Measurements from ENCODE around the gene NPL.

NPL gene

GRCh38 chr1:182807907-182808306, 18.3 kb downstream of the NPL start:
- H3K4me1 ChIP-seq (ENCODE audit: low read length) = no peaks in the 10 kb centered on the region
- H3K36me3 ChIP-seq (replicated peaks; ENCODE audit: low read depth, low read length) = peaks cover 2% of the 10 kb centered on the region

GRCh38 chr1:182809414-182809957, 19.9 kb downstream of the NPL start:
- H3K4me2 ChIP-seq (ENCODE audit: low read length) = no peak overlapping the region
- H3K36me3 ChIP-seq (replicated peaks; ENCODE audit: low read depth, low read length) = peaks cover 2% of the 10 kb centered on the region
- no peak overlapping the region for H3K9ac ChIP-seq (ENCODE audit: low read length)
- no peak overlapping the region for H3K27ac ChIP-seq (ENCODE audit: low read length)
- H4K20me1 ChIP-seq (ENCODE audit: insufficient read depth, low read length) = no peaks in the 10 kb centered on the region
- no peak overlapping the region for H3K4me3 ChIP-seq (ENCODE audit: low read length)
- H3K9me3 ChIP-seq (ENCODE audit: insufficient read depth, low read length) = no peaks in the 10 kb centered on the region
- H3K4me1 ChIP-seq (ENCODE audit: low read length) = no peaks in the 10 kb centered on the region
- H3K27me3 ChIP-seq (ENCODE audit: low read depth, low read length) = no peaks in the 10 kb centered on the region
- no peaks in the 10 kb centered on the region for H3K79me2 ChIP-seq (ENCODE audit: low read length)
- TF ChIP-seq CTCF (IDR thresholded peaks at IDR 0.05; ENCODE audit: low read depth, low read length) (no peak), EZH2phosphoT487 (IDR thresholded peaks at IDR 0.05; ENCODE audit: low read depth) (no peak)
- H2AFZ ChIP-seq (ENCODE audit: low read depth, low read length) = no peak overlapping the region

More at GRCh38 chr1:182807907-182808306, 18.3 kb downstream of the NPL start:
- Histone ChIP-seq H3K79me2 (ENCODE audit: low read length) (no peaks in the 10 kb centered on the region), H3K27ac (ENCODE audit: low read length) (no peak overlapping the region), H3K4me3 (ENCODE audit: low read length) (no peak overlapping the region), H3K9ac (ENCODE audit: low read length) (no peak overlapping the region), H3K9me3 (ENCODE audit: insufficient read depth, low read length) (no peaks in the 10 kb centered on the region), H3K4me2 (ENCODE audit: low read length) (no peak overlapping the region), H3K27me3 (ENCODE audit: low read depth, low read length) (no peaks in the 10 kb centered on the region), H2AFZ (ENCODE audit: low read depth, low read length) (no peak overlapping the region), H4K20me1 (ENCODE audit: insufficient read depth, low read length) (no peaks in the 10 kb centered on the region)
- TF ChIP-seq CTCF (IDR thresholded peaks at IDR 0.05; ENCODE audit: low read depth, low read length) (no peak), EZH2phosphoT487 (IDR thresholded peaks at IDR 0.05; ENCODE audit: low read depth) (no peak)

GRCh38 chr1:182811975-182812722, 22.6 kb downstream of the NPL start:
- H4K20me1 ChIP-seq (ENCODE audit: insufficient read depth, low read length) = no peaks in the 10 kb centered on the region
- H3K4me3 ChIP-seq (ENCODE audit: low read length) = no peak overlapping the region
- no peak overlapping the region for H3K4me2 ChIP-seq (ENCODE audit: low read length)
- TF ChIP-seq EZH2phosphoT487 (IDR thresholded peaks at IDR 0.05; ENCODE audit: low read depth) (no peak), CTCF (IDR thresholded peaks at IDR 0.05; ENCODE audit: low read depth, low read length) (peak; percentile 23; the same call in 1 of the 2 replicates)
- H3K9ac ChIP-seq (ENCODE audit: low read length) = no peak overlapping the region
- no peaks in the 10 kb centered on the region for H3K4me1 ChIP-seq (ENCODE audit: low read length)
- no peaks in the 10 kb centered on the region for H3K9me3 ChIP-seq (ENCODE audit: insufficient read depth, low read length)
- no peak overlapping the region for H2AFZ ChIP-seq (ENCODE audit: low read depth, low read length)
- H3K27ac ChIP-seq (ENCODE audit: low read length) = no peak overlapping the region
- H3K79me2 ChIP-seq (ENCODE audit: low read length) = no peaks in the 10 kb centered on the region
- no peaks in the 10 kb centered on the region for H3K27me3 ChIP-seq (ENCODE audit: low read depth, low read length)
- H3K36me3 ChIP-seq (replicated peaks; ENCODE audit: low read depth, low read length) = no peaks in the 10 kb centered on the region

- Histone ChIP-seq H3K27me3 (ENCODE audit: low read depth, low read length) (no peaks in the 10 kb centered on the region), H4K20me1 (ENCODE audit: insufficient read depth, low read length) (no peaks in the 10 kb centered on the region), H3K27ac (ENCODE audit: low read length) (no peak overlapping the region), H3K36me3 (replicated peaks; ENCODE audit: low read depth, low read length) (peaks cover 4% of the 10 kb centered on the region), H3K9me3 (ENCODE audit: insufficient read depth, low read length) (no peaks in the 10 kb centered on the region), H3K79me2 (ENCODE audit: low read length) (no peaks in the 10 kb centered on the region), H3K4me1 (ENCODE audit: low read length) (no peaks in the 10 kb centered on the region), H3K4me3 (ENCODE audit: low read length) (no peak overlapping the region), H3K4me2 (ENCODE audit: low read length) (no peak overlapping the region), H2AFZ (ENCODE audit: low read depth, low read length) (no peak overlapping the region), H3K9ac (ENCODE audit: low read length) (no peak overlapping the region)
- no peak for TF ChIP-seq EZH2phosphoT487 (IDR thresholded peaks at IDR 0.05; ENCODE audit: low read depth)
- no peak for TF ChIP-seq CTCF (IDR thresholded peaks at IDR 0.05; ENCODE audit: low read depth, low read length)
Observed at GRCh38 chr1:182816863-182817262, 27.3 kb downstream of the NPL start.

Data from OCI-LY3 (cell line).